ENCODE results near the gene ZNF438. TPM values are rescaled to one million over a fixed set of nuclear protein-coding genes. Genes with fewer than 3 reads are reported as not detected.

Gene ZNF438
- total RNA-seq (2022; extraction: Qiagen RNA extraction; ENCODE audit: low read depth), result 1.5 to 2.1 TPM (median 1.7 TPM) in 5 replicates

GRCh38 chr10:31031558-31032257 is at the start of gene ZNF438:
ZNF438 (minus strand) TSS chr10:31031865; CDS start chr10:30877034, 154,831 bp downstream.

All from A549 treated with RU486 at 1 μM for 4 hours (cell line).